Ovary (tissue), 9 donors: ENCODE data around the gene MTERF1. TPM values are rescaled to one million over a fixed set of nuclear protein-coding genes. Genes with fewer than 3 reads are reported as not detected.

Experiments
- DNase-seq, 5 donors: peaks; one replicate each; pipeline ENCODE4 v3.0.0-alpha.2; 2019 to 2020
- H3K27ac ChIP-seq, 2 donors: fragments of 200-600 bp; one replicate each; pipeline versions ENCODE4 v1.5.1 to v1.8.0; 2019 to 2022
- H3K27me3 ChIP-seq: fragments of 200-600 bp; one replicate; pipeline ENCODE4 v1.8.0; 2022
- H3K36me3 ChIP-seq: fragments of 200-600 bp; sonication (generic); one replicate; pipeline ENCODE4 v1.5.1; 2019
- H3K4me1 ChIP-seq: one replicate; pipeline ENCODE4 v1.8.1; 2013; ENCODE audit warnings: mild to moderate bottlenecking, moderate library complexity; ENCODE audit not compliant: insufficient read depth
- H3K4me3 ChIP-seq: fragments of 200-600 bp; sonication (generic); one replicate; pipeline ENCODE4 v1.5.1; 2017
- H3K9me3 ChIP-seq, 2 donors: fragments of 200-600 bp in 1 of 2; sonication (generic) in 1 of 2; one replicate each; pipeline versions ENCODE4 v1.5.1 to v1.8.1; 2013 to 2019; ENCODE audit warnings: mild to moderate bottlenecking in 1 of 2, moderate library complexity in 1 of 2
- CTCF ChIP-seq, 3 donors: fragments of 450-650 bp in 2 of 3; fragments of 200-600 bp in 1 of 3; IDR thresholded peaks; one replicate each; pipeline versions ENCODE4 v1.5.1 to v1.8.0; 2016 to 2022; ENCODE audit warnings: antibody characterized with exemption in 3 of 3, mild to moderate bottlenecking in 1 of 3
- EP300 ChIP-seq: sonication (generic); formaldehyde crosslinking; IDR thresholded peaks from one replicate; pipeline ENCODE4 v1.6.1; 2017; ENCODE audit warnings: antibody characterized with exemption
- POLR2A ChIP-seq: fragments of 450-650 bp; IDR thresholded peaks from one replicate; pipeline ENCODE4 v1.6.1; 2017; ENCODE audit warnings: antibody characterized with exemption, mild to moderate bottlenecking, moderate library complexity
- WGBS, 3 donors: extraction: QIAGEN DNeasy Blood & Tissue Kit in 1 of 3; methylation state at CpG; one replicate each; pipeline versions ENCODE4 v1.1.5 to v1.1.7; 2013 to 2017; 5-methylcytosine and 5-hydroxymethylcytosine counted together
- intact Hi-C, 4 donors: fragments of 100-400 bp; cut with DNase I; formaldehyde crosslinking; loops; one replicate each; pipeline versions ENCODE4 v1.11.0 to v1.15.1; 2022 to 2023
- polyA plus RNA-seq, 2 donors: library from polyadenylated mRNA; stranded (reverse); fragments of 200-250 nt in 1 of 2; fragments of 350-450 nt in 1 of 2; fragmentation: Illumina TruSeq in 1 of 2; extraction: RNeasy Lipid Tissue Mini Kit (QIAGEN cat#74804) in 1 of 2; gene quantifications; one replicate each; pipeline ENCODE4 v1.2.3, GENCODE V29; 2013 to 2014
- total RNA-seq, 7 donors: library from RNA; depleted of rRNA in 2 of 7; stranded (reverse); fragments of >200 nt in 2 of 7; fragmentation: NEBNext Ultra II Directional in 3 of 7; extraction: Animal tissue kit (Norgen Biotek cat#: 25700) in 3 of 7; gene quantifications; one replicate each; pipeline versions ENCODE4 v1.1.0 to v1.2.4, GENCODE V29; 2016 to 2023
- donor health status: DM: no; HTN: no; CAD: no; lungs with moderate emphysema.
- donor health status: DM: no; HTN: no; CAD: no.
- donor health status: Bipolar disorder and iron deficiency.
- donor health status: DM: yes; HTN: yes; CAD: no.
- donor health status: DM: no; HTN: no; CAD: no.
- donor health status: DM: yes; HTN: yes; CAD: no.

MTERF1 gene
- total and polyA plus RNA-seq, 9 donors, result 2.8 to 17.8 (median 9.9) TPM

DNA sequence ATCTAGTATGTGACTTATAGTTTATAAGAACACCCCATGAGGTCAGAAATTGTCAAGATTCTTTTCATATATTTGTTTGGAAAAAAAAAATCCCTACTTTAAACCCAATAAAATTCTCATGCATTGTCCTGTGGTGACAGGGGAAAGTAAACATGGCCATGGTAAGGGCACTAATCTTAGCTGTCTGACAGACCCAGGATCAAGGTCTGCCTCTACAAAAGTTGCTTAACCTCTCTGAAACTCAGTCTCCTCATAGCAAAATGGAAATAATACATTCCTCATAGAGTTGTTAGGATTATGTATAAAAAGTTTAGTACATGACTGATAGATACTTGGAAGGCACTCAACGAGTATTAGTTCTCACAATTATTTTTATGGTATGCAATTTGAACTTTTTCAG lies 37.9 kb upstream of the MTERF1 start:
- intact Hi-C loops, result no loop called here
- Histone ChIP-seq H3K27me3 (no peaks in the 10 kb centered on the region), H3K27ac (no peak overlapping the region), H3K4me3 (no peak overlapping the region), H3K36me3 (no peaks in the 10 kb centered on the region), H3K9me3 (no peaks in the 10 kb centered on the region), H3K4me1 (no peaks in the 10 kb centered on the region)
- no peak for DNase-seq
- 64 to 79% (median 75%) methylated on average over 1 of the region's 1 CpG for WGBS, 3 donors
- TF ChIP-seq CTCF (IDR thresholded peaks at IDR 0.05), result no peak
- TF ChIP-seq POLR2A, result no peak
- no peak for TF ChIP-seq EP300

DNA sequence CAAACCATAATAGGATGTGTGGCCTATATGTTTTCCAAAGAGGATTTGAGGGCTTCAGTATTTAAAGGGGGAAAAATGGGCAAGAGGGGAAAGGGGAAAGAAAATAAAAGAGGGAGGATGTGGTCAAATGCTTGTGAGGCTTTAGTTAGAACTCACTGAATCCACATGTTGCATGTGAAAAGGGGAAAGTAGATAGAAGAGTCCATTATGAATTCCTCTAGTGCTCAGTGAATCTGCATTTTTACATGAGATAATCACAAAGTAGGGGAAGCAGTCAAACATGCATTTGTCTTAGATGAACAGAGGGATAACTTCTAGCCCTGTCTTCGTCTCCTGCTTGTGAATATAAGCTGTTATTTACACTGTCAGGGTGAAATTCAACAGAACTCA lies 35.5 kb upstream of the MTERF1 start:
- Histone ChIP-seq H3K27ac (no peak overlapping the region), H3K27me3 (no peaks in the 10 kb centered on the region), H3K9me3 (no peaks in the 10 kb centered on the region), H3K4me3 (no peak overlapping the region), H3K36me3 (no peaks in the 10 kb centered on the region), H3K4me1 (no peaks in the 10 kb centered on the region)
- 85 to 92% (median 92%) methylated on average over 1 of the region's 1 CpG for WGBS, 3 donors
- TF ChIP-seq EP300 (no peak), CTCF (IDR thresholded peaks at IDR 0.05) (no peak), POLR2A (no peak)
- intact Hi-C loops, result no loop called here
- DNase-seq, result no peak

- no peak overlapping the region for H3K4me3 ChIP-seq
- intact Hi-C loops, result no loop called here
- H3K4me1 ChIP-seq, result no peaks in the 10 kb centered on the region
- no peak overlapping the region for H3K27ac ChIP-seq
- TF ChIP-seq EP300 (no peak), POLR2A (no peak)
- WGBS, 3 donors, result 83 to 92% (median 89%) methylated on average over 3 of the region's 3 CpGs
- no peaks in the 10 kb centered on the region for H3K27me3 ChIP-seq
- no peaks in the 10 kb centered on the region for H3K9me3 ChIP-seq
- DNase-seq, result no peak
- no peaks in the 10 kb centered on the region for H3K36me3 ChIP-seq
These were observed 35.0 kb upstream of the MTERF1 start for GRCh38 chr7:91915401-91916050.

GRCh38 chr7:91913612-91914011 lies 33.1 kb upstream of the MTERF1 start:
- 48 to 73% (median 51%) methylated on average over 2 of the region's 2 CpGs for WGBS, 3 donors
- intact Hi-C loops, result no loop called here
- Histone ChIP-seq H3K27me3 (no peaks in the 10 kb centered on the region), H3K36me3 (no peaks in the 10 kb centered on the region), H3K27ac (no peak overlapping the region), H3K4me3 (no peak overlapping the region), H3K9me3 (no peaks in the 10 kb centered on the region), H3K4me1 (no peaks in the 10 kb centered on the region)
- TF ChIP-seq CTCF (IDR thresholded peaks at IDR 0.05), result no peak
- TF ChIP-seq EP300, result no peak
- no peak for TF ChIP-seq POLR2A
- no peak for DNase-seq

GRCh38 chr7:91912494-91912893 lies 32.0 kb upstream of the MTERF1 start:
- DNase-seq, result no peak
- Histone ChIP-seq H3K9me3 (no peaks in the 10 kb centered on the region), H3K27me3 (no peaks in the 10 kb centered on the region), H3K36me3 (no peaks in the 10 kb centered on the region), H3K4me3 (no peak overlapping the region), H3K27ac (no peak overlapping the region), H3K4me1 (no peaks in the 10 kb centered on the region)
- intact Hi-C loops, result no loop called here
- no peak for TF ChIP-seq CTCF (IDR thresholded peaks at IDR 0.05)
- no peak for TF ChIP-seq POLR2A
- no peak for TF ChIP-seq EP300
